ENCODE data around the gene SMPDL3B. TPM values are rescaled to one million over a fixed set of nuclear protein-coding genes. Genes with fewer than 3 reads are reported as not detected.
A peak's percentile ranks its signal among the peaks of the same experiment; 100 is the strongest.

SMPDL3B gene, protein sequence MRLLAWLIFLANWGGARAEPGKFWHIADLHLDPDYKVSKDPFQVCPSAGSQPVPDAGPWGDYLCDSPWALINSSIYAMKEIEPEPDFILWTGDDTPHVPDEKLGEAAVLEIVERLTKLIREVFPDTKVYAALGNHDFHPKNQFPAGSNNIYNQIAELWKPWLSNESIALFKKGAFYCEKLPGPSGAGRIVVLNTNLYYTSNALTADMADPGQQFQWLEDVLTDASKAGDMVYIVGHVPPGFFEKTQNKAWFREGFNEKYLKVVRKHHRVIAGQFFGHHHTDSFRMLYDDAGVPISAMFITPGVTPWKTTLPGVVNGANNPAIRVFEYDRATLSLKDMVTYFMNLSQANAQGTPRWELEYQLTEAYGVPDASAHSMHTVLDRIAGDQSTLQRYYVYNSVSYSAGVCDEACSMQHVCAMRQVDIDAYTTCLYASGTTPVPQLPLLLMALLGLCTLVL
- 25.9 to 31.6 TPM (median 26.5 TPM) in 3 replicates for total RNA-seq (2021)
- Bru-seq, nascent RNA: percentile 72 among the genes with signal in this experiment
- long read RNA-seq, experiment 1, transcript SMPDL3B-202 (8 exons, 1,878 nt): major isoform, 84 of 116 reads
- long read RNA-seq, experiment 1, transcript SMPDL3B-201 (7 exons, 1,548 nt): minor isoform, 17 of 116 reads
- long read RNA-seq, experiment 1, partial matches to known transcripts: 2 of 116 reads
- long read RNA-seq, experiment 1, other reads (novel, unspliced or antisense): 13 of 116 reads
- long read RNA-seq, experiment 2, transcript SMPDL3B-202 (8 exons, 1,878 nt): major isoform, 32 of 43 reads
- long read RNA-seq, experiment 2, partial matches to known transcripts: 6 of 43 reads
- long read RNA-seq, experiment 2, other reads (novel, unspliced or antisense): 3 of 43 reads
- long read RNA-seq, experiment 3, transcript SMPDL3B-201 (7 exons, 1,548 nt): minor isoform, 12 of 112 reads
- long read RNA-seq, experiment 3, transcript SMPDL3B-202 (8 exons, 1,878 nt): major isoform, 81 of 112 reads
- long read RNA-seq, experiment 3, partial matches to known transcripts: 5 of 112 reads
- long read RNA-seq, experiment 3, other reads (novel, unspliced or antisense): 14 of 112 reads

DNA sequence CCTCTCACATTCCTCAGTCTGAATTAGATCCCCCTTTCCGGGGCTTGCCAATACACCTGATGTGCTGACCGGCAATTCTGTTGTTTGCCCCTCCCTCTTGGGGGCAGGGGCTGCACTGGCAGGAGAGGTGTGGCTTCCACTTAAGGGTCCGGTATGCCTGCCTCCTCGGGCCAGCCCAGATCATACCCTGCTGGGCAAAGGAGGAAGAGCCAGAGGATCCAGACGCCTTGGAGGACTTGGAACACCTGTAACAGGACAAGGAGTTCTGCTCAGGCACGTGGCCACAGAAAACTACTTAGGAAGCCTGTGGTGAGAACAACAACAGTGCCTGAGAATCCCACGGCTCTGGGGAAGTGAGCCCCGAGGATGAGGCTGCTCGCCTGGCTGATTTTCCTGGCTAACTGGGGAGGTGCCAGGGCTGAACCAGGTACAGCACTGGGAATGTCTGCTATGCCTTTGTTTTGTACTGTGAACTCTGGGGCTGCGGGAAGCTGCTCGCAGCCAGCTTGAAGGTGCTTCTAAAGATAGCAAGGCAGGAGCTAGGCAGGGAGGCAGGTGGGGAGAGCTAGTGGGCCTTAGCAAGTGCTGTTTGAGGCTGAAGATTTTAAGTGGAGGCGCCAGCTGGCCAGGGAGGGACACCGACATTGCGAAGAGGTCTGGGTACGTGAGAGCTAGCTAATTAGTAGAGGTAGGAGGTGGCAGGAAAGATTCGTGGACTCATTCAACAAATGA lies at the start of gene SMPDL3B:
Gene SMPDL3B (plus strand): TSS at position 183 of the 732 bp plus-strand sequence. CDS start 184 bp downstream, at position 367.
- POLR2A ChIA-PET: interaction anchor here (0.5 to 0.9 kb wide), 3 partner anchors 17 to 209 kb away, joined by 3 to 5 read pairs (median 4); partner anchors contain the start of gene FAM76A
- Mint-ChIP-seq H3K36me3 (no peaks in the 10 kb centered on the region), H3K4me1 (peaks cover 48% of the 10 kb centered on the region), H3K27me3 (ENCODE audit: low read depth) (no peaks in the 10 kb centered on the region; the same call in 1 of the 2 replicates), H3K27ac (peak within 1 kb of the TSS; percentile 88), H3K4me3 (peak within 1 kb of the TSS; percentile 82), H3K9me3 (no peaks in the 10 kb centered on the region)
- no peak for TF ChIP-seq ZNF396 (CRISPR knock-in tag; IDR thresholded peaks at IDR 0.05; ENCODE audit: borderline replicate concordance)
- TF ChIP-seq OVOL2 (CRISPR knock-in tag; IDR thresholded peaks at IDR 0.05; ENCODE audit: borderline replicate concordance): no peak
- no peak for TF ChIP-seq ZNF423 (CRISPR knock-in tag; IDR thresholded peaks at IDR 0.05)
- TF ChIP-seq NFE2L1 (CRISPR knock-in tag; IDR thresholded peaks at IDR 0.05): no peak
- TF ChIP-seq ZNF425 (CRISPR knock-in tag; conservative IDR thresholded peaks at IDR 0.05): no peak
- 0 out of 2 replicates have a peak, but pooled peaks have one; percentile 22 for TF ChIP-seq TEAD1 (CRISPR knock-in tag; IDR thresholded peaks at IDR 0.05)
- TF ChIP-seq, protein P1, sequence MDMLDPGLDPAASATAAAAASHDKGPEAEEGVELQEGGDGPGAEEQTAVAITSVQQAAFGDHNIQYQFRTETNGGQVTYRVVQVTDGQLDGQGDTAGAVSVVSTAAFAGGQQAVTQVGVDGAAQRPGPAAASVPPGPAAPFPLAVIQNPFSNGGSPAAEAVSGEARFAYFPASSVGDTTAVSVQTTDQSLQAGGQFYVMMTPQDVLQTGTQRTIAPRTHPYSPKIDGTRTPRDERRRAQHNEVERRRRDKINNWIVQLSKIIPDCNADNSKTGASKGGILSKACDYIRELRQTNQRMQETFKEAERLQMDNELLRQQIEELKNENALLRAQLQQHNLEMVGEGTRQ (CRISPR knock-in tag; IDR thresholded peaks at IDR 0.05): peak; percentile 56; the same call in 1 of the 2 replicates
- peak; percentile 98 for TF ChIP-seq ZNF121 (CRISPR knock-in tag; IDR thresholded peaks at IDR 0.05)
- no peak for TF ChIP-seq ZNF671 (CRISPR knock-in tag; IDR thresholded peaks at IDR 0.05)
- peak; percentile 79 for TF ChIP-seq MAX (CRISPR knock-in tag; IDR thresholded peaks at IDR 0.05)
- TF ChIP-seq, protein P2, sequence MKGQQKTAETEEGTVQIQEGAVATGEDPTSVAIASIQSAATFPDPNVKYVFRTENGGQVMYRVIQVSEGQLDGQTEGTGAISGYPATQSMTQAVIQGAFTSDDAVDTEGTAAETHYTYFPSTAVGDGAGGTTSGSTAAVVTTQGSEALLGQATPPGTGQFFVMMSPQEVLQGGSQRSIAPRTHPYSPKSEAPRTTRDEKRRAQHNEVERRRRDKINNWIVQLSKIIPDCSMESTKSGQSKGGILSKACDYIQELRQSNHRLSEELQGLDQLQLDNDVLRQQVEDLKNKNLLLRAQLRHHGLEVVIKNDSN (CRISPR knock-in tag; IDR thresholded peaks at IDR 0.05): peak; percentile 50; the same call in 1 of the 2 replicates
- TF ChIP-seq ZNF232 (CRISPR knock-in tag; IDR thresholded peaks at IDR 0.05): no peak
- ATAC-seq: peak; percentile 97
- DNase-seq (ENCODE audit: low spot score): peak; percentile 87
- CTCF ChIA-PET: interaction anchor here (0.6 to 1.4 kb wide), 4 partner anchors 12 to 356 kb away, joined by 3 to 5 read pairs (median 4); no protein-coding TSS in a partner anchor

DNA sequence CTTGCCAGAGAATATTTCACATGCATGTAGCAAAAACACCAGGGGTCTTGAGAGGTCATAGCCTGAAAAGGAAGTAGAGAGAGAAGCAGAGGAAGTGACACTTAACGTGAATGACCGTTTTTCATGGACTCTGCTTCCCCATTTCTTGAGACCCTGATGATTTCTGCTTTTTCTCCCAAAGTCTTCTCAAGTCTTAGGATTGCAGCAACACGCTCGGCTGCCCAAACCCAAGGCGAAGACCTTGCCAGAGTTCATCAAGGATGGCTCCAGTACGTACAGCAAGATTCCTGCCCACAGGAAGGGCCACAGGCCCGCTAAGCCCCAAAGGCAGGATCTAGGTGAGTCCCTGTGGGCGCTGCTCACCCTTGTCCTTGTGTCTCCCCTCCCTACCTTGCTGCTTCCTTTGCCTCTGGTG lies 49.7 kb upstream of the SMPDL3B start:
- H3K36me3 Mint-ChIP-seq: peaks cover 16% of the 10 kb centered on the region; the same call in 1 of the 2 replicates
- DNase-seq (ENCODE audit: low spot score) (no peak), ATAC-seq (no peak)
- ChIA-PET POLR2A (no interaction called here), CTCF (no interaction called here)
- H3K27ac Mint-ChIP-seq: peak overlapping the region; percentile 2; the same call in 1 of the 2 replicates
- H3K27me3 Mint-ChIP-seq (ENCODE audit: low read depth): no peaks in the 10 kb centered on the region
- H3K9me3 Mint-ChIP-seq: no peaks in the 10 kb centered on the region
- H3K4me3 Mint-ChIP-seq: no peak overlapping the region
- no peaks in the 10 kb centered on the region for H3K4me1 Mint-ChIP-seq
- TF ChIP-seq KAT7 (CRISPR knock-in tag; IDR thresholded peaks at IDR 0.05; ENCODE audit: borderline replicate concordance) (no peak), RELA (CRISPR knock-in tag; IDR thresholded peaks at IDR 0.05; ENCODE audit: borderline replicate concordance) (no peak), SMAD4 (CRISPR knock-in tag; IDR thresholded peaks at IDR 0.05) (no peak), ZNF138 (CRISPR knock-in tag; conservative IDR thresholded peaks at IDR 0.05) (no peak), SOX15 (CRISPR knock-in tag; IDR thresholded peaks at IDR 0.05) (no peak), ZNF232 (CRISPR knock-in tag; IDR thresholded peaks at IDR 0.05) (no peak)
- TF ChIP-seq, protein P3, sequence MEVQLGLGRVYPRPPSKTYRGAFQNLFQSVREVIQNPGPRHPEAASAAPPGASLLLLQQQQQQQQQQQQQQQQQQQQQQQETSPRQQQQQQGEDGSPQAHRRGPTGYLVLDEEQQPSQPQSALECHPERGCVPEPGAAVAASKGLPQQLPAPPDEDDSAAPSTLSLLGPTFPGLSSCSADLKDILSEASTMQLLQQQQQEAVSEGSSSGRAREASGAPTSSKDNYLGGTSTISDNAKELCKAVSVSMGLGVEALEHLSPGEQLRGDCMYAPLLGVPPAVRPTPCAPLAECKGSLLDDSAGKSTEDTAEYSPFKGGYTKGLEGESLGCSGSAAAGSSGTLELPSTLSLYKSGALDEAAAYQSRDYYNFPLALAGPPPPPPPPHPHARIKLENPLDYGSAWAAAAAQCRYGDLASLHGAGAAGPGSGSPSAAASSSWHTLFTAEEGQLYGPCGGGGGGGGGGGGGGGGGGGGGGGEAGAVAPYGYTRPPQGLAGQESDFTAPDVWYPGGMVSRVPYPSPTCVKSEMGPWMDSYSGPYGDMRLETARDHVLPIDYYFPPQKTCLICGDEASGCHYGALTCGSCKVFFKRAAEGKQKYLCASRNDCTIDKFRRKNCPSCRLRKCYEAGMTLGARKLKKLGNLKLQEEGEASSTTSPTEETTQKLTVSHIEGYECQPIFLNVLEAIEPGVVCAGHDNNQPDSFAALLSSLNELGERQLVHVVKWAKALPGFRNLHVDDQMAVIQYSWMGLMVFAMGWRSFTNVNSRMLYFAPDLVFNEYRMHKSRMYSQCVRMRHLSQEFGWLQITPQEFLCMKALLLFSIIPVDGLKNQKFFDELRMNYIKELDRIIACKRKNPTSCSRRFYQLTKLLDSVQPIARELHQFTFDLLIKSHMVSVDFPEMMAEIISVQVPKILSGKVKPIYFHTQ (CRISPR knock-in tag; IDR thresholded peaks at IDR 0.05): no peak
- TF ChIP-seq, protein P4, sequence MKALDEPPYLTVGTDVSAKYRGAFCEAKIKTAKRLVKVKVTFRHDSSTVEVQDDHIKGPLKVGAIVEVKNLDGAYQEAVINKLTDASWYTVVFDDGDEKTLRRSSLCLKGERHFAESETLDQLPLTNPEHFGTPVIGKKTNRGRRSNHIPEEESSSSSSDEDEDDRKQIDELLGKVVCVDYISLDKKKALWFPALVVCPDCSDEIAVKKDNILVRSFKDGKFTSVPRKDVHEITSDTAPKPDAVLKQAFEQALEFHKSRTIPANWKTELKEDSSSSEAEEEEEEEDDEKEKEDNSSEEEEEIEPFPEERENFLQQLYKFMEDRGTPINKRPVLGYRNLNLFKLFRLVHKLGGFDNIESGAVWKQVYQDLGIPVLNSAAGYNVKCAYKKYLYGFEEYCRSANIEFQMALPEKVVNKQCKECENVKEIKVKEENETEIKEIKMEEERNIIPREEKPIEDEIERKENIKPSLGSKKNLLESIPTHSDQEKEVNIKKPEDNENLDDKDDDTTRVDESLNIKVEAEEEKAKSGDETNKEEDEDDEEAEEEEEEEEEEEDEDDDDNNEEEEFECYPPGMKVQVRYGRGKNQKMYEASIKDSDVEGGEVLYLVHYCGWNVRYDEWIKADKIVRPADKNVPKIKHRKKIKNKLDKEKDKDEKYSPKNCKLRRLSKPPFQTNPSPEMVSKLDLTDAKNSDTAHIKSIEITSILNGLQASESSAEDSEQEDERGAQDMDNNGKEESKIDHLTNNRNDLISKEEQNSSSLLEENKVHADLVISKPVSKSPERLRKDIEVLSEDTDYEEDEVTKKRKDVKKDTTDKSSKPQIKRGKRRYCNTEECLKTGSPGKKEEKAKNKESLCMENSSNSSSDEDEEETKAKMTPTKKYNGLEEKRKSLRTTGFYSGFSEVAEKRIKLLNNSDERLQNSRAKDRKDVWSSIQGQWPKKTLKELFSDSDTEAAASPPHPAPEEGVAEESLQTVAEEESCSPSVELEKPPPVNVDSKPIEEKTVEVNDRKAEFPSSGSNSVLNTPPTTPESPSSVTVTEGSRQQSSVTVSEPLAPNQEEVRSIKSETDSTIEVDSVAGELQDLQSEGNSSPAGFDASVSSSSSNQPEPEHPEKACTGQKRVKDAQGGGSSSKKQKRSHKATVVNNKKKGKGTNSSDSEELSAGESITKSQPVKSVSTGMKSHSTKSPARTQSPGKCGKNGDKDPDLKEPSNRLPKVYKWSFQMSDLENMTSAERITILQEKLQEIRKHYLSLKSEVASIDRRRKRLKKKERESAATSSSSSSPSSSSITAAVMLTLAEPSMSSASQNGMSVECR (CRISPR knock-in tag; IDR thresholded peaks at IDR 0.05; ENCODE audit: borderline replicate concordance): no peak
